NCI-H69 (cell line): ENCODE results near the gene ACADM.
"Not testable (repeated sequence)": the region's sequence is repeated elsewhere in the genome, so short reads cannot be mapped to it uniquely, and the experiment has no call there.

Experiments
- DNase-seq: peaks from one replicate; lab custom pipeline; 2025; lab: John Stamatoyannopoulos, UW

The ACADM gene

DNA sequence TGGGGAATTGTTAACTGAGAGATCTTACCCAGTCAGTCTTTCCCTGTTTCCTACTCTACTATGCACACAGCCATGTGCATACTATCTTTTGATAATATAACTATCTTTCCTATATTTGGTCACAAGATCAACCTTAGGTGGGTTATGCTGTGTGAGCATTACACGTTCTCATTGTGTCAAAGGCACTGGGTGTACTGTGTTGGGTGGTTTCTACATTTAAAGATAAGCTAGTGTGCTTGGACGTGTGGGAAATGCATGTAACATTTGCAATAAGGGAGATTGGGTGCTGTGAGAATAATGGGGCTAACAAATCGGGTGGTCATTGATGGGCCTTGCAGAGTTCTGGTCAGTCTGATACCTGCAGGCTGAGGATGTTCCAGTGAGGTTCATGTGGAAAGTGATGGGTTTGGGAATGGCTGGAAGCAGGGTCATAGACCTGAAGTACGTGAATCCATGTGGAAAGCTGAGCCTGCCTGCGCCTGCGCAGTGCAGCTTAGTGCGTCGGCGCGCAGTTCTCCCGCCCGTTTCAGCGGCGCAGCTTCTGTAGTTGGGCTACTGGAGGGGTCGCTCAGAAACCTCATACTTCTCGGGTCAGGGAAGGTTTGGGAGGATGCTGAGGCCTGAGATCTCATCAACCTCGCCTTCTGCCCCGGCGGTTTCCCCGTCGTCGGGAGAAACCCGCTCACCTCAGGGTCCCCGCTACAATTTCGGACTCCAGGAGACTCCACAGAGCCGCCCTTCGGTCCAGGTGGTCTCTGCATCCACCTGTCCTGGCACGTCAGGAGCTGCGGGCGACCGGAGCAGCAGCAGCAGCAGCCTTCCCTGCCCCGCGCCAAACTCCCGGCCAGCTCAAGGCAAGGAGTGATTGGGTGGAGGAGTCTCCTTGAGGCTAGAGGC lies 72.1 kb downstream of the ACADM start, which contains the start of gene MSH4:
Gene MSH4, plus strand, starts transcription at position 507 of the 897 bp plus-strand sequence. Its CDS starts 104 bp downstream, at position 611.
- no peak for DNase-seq

DNA sequence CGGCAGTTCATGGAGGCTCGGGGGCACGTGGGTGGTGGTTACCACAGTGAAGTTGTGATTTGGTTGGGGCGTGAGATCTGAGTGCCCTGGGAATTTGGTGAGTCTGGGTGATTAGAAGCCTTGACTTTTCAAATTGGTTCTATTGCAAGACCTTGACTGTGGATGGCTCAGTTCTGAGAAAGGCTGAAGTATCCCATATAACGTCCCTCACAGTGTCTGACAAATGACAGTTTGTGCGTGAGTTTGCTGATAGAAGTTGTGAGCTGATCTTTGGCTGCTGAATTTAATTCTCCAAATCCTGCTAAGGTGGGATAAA lies 72.7 kb downstream of the ACADM start:
- no peak for DNase-seq

DNA sequence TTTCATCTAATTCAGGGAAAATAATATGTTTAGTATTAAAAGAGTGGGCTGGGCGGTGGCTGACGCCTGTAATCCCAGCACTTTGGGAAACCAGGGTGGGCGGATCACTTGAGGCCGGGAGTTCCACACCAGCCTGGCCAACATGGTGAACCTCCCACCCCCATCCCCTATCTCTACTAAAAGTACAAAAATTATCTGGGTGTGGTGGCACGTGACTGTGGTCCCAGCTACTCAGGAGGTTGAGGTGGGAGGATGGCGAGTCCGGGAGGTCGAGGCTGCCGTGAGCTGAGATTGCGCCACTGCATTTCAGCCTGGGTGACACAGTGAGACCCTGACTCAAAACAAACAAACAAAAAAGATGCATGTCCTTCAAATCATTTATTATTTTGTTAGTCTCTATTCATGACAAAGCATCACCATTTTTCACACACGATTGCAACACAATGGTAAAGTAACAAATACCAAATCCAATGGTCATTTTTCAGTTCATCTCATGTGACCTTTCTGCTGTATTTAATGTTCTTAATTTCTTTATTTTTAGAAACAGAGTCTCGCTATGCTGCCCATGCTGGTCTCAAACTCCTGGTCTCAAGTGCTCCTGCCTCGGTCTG lies 73.2 kb downstream of the ACADM start:
- DNase-seq = no peak

DNA sequence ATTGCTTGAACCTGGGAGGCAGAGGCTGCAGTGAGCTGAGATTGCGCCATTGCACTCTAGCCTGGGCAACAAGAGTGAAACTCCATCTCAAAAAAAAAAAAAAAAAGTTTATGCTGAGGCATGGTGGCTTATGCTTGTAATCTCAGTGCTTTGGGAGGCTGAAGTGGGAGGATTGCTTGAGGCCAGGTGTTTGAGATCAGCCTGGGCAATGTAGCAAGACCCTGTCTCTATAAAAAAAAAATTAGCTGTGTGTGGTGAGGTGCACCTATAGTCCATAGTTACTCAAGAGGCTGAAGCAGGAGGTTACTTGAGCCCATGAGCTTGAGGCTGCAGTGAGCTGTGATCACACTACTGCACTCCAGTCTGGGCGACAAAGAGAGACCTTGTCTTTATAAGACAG lies 77.0 kb downstream of the ACADM start:
- DNase-seq = not testable (repeated sequence)

DNA sequence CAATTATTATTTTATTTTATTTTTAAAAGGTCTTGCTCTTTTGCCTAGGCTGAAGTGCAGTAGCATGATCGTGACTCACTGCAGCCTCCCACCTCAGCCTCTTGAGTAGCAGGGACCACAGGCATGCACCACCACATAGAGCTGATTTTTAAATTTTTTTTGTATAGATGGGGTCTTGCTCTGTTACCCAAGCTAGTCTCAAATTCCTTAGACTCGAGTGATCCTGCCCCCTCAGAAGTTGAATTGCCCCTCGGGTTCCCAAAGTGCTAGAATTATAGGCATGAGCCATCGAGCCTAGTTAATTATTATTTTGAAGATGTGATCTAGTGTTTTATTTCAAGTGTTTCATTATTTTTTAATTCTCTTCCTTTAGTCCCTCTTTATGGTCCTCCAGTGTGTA lies 84.4 kb downstream of the ACADM start:
- DNase-seq = no peak

DNA sequence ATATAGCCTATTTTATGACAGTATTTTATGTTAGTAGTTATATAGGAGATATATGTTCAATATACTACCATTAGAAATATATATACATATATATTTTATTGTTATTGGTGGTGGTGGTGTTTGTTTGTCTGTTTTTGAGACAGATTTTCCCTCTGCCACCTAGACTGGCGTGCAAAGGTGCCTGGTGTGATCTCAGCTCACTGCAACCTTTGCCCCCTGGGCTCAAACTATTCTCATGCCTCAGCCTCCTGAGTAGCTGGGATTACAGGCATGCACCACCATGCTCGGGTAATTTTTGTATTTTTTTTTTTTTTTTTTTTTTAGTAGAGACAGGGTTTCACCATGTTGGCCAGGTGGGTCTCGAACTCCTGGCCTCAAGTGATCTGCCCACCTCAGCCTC lies 85.6 kb downstream of the ACADM start:
- not testable (repeated sequence) for DNase-seq

DNA sequence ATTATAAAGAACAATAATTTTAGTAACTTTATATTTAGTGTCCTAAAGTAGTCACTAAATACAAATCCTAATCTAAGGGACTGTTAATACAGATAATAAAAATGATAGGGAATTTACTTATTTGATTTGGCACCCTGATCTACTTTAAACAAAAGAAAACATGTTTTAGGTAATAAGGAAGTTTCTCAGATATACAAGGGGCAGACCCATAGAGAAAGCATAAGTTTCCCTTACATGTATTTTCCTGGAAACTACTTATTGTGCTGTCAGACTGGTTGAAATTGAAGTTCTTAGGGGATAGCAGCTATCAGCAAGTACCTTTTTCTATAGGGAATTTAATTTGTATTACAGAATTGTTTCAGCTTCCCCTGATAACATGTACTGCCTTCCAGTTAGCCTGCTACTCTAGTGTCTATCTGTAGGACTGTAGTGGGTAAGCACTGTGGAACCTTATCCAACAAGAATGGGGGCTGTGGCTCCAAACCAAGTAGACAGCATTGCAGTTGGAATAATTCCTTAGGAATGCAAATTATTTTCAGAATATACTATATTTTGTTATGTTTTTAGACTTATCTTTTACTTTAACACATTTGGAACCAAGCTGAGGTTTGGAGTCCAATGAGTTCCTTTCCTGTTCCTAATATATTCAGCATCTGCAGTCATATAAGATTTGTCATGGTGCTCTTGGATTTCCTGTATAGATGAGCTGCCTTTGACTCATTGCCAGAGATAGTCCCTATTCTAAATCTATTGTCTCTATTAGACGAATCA lies 86.9 kb downstream of the ACADM start:
- DNase-seq = no peak

DNA sequence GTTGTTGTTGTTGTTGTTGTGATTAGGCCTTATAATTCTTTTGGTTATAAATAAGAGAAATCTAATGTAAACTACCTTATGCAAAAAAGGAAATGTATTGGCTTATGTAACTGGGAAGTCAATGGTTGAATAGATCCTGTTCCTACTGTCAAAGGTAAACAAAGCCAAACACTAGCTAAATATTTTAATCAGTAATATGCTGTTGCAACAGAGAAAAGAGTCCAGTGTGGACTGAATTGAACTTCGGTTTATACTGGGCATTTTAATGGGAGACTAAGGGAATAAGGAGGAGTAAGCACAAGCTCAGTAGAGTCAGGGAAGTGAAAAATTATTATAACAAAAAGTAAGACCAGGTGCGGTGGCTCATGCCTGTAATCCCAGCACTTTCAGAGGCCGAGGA lies 87.6 kb downstream of the ACADM start:
- no peak for DNase-seq
